SH-SY5Y (cell line): ENCODE data around the gene INPPL1.

Experiments used
- GATA2 ChIP-seq: IDR thresholded peaks from 2 replicates; pipeline ENCODE4 v1.6.1; 2011; ENCODE audit warnings: mild to moderate bottlenecking, low read depth, low read length
- GATA3 ChIP-seq: IDR thresholded peaks from 2 replicates; pipeline ENCODE4 v1.6.1; 2011; ENCODE audit warnings: low read depth, mild to moderate bottlenecking, low read length, moderate library complexity

The INPPL1 gene

DNA sequence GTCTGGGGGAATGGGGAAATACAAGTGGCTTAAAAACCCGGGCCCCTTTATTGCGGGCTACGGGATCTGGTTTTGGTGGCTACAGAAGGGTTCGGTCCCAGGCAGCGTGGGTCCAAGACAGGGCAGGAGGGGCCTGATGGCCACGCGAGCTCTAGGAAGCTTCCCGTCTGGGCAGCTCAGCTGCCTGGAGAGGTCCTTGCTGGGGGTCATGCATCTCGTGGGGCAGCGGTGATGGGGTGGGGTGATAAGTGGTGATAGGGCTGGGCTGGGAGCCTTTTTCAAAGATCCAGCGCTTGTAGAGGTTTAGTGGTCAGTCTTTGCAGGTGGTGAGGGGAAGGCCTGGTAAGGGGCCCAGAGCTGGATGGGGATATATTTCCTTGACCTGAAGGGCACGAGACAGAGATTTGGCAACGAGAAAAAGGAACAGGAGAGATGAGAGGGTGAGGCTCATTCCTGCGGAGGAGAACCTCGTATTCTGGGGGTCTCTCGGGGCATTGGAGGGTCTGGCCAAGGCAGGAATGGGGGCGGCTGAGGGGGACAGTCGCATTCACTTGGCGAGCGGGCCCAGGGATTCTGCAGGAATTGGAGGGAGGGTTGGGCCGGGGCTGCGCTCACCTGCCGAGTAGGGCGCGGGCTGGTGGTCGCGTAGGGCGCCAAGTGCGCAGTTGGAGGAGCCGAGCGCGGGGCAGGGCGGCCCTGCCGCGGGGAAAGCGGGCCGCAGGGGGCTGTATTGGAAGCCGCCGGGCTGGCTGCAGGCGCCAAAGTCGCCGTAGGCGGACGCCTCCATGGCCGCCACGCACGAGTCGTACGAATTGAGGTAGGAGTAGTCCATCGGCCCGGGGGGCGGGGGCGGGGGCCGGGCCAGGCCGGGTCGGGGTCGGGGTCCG lies 18.8 kb downstream of the INPPL1 start:
- peak; percentile 55 for TF ChIP-seq GATA2
- no peak for TF ChIP-seq GATA3

GRCh38 chr11:72244060-72244360 lies 19.4 kb downstream of the INPPL1 start, which contains the start of gene PHOX2A:
PHOX2A (minus strand) TSS chr11:72244176; CDS start chr11:72244004, 172 bp downstream.
- no peak for TF ChIP-seq GATA3
- no peak for TF ChIP-seq GATA2

DNA sequence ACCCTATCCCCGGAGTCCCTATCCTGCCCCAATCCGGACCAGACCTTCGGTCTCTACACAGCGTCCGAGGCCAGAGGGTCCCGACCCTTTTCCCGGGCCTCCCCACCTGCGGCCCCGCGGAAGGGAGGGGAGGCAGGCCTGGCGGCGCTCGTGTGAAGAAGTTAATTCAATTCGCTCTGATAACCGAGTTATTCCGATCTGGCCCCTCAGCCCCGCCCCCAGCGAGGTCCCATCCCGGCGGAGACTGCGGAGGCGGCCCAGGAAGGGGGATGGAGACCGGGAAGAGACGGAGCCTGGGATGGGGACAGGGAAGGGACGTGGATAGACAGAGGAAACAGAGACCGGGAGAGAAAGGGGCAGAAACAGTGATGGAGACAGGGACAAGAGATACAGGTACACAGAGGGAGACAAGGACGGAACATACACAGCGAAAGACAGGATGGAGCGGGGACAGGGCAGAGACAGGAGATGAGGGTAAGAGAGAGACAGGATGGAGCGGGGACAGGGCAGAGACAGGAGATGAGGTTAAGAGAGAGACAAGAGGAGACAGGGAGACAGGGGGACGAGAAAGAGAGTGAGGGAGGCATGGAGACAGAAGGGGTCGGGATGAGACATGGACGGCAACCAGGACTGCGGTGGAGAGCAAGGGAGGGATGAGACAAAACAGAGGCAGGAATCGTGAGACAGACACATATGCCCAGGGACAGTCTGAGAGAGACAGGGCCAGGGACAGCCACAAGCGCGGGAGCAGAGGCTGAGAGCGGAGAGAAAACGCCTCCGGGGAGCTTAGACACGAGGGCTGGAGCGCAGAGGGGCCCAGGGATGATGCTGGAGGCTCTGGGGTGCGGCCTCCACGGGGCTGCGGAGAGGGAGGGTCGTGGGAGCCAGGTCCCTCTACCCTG lies 20.0 kb downstream of the INPPL1 start:
- TF ChIP-seq GATA2: 0 out of 2 replicates have a peak, but pooled peaks have one; percentile 38
- no peak for TF ChIP-seq GATA3

- TF ChIP-seq GATA2 (no peak), GATA3 (no peak)
Measured at GRCh38 chr11:72245263-72245816, 20.8 kb downstream of the INPPL1 start.

- no peak for TF ChIP-seq GATA3
- TF ChIP-seq GATA2: no peak
Measured at GRCh38 chr11:72247584-72247983, 23.0 kb downstream of the INPPL1 start.

- TF ChIP-seq GATA2 (no peak), GATA3 (no peak)
Measured at GRCh38 chr11:72249961-72250360, 25.4 kb downstream of the INPPL1 start.

GRCh38 chr11:72250661-72251464 lies 26.3 kb downstream of the INPPL1 start:
- TF ChIP-seq GATA2 (no peak), GATA3 (no peak)

- TF ChIP-seq GATA3: no peak
- no peak for TF ChIP-seq GATA2
Measured at GRCh38 chr11:72251614-72252013, 27.0 kb downstream of the INPPL1 start.

DNA sequence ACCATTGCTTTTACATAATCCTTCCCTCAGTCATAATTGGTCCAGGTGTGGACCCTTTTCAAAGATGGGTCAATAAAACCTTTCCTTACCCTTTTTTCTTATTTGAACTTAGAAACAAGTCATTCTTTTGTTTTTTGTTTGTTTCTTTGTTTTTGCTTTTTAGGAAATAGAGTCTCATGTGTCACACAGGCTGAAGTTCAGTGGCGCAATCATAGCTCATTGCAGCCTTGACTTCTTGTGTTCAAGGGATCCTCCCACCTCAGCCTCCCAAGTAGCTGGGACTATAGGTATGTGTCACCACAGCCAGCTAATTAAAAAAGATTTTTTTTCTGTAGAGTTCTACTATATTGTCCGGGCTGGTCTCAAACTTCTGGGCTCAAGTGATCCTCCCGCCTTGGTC lies 28.8 kb downstream of the INPPL1 start:
- TF ChIP-seq GATA2 (no peak), GATA3 (no peak)

GRCh38 chr11:72254299-72254993 lies 29.9 kb downstream of the INPPL1 start:
- TF ChIP-seq GATA2 (no peak), GATA3 (no peak)

GRCh38 chr11:72257570-72257969 lies 33.0 kb downstream of the INPPL1 start:
- TF ChIP-seq GATA2 (no peak), GATA3 (no peak)

- TF ChIP-seq GATA2 (no peak), GATA3 (no peak)
Measured at GRCh38 chr11:72259490-72259889, 34.9 kb downstream of the INPPL1 start.

GRCh38 chr11:72260574-72260973 lies 36.0 kb downstream of the INPPL1 start:
- TF ChIP-seq GATA2 (no peak), GATA3 (no peak)

- TF ChIP-seq GATA2 (no peak), GATA3 (no peak)
Measured at GRCh38 chr11:72263361-72263760, 38.8 kb downstream of the INPPL1 start.
